Keratinocyte (primary cell): ENCODE measurements around the gene RBBP8. TPM values are rescaled to one million over a fixed set of nuclear protein-coding genes. Genes with fewer than 3 reads are reported as not detected.

Experiments
- DNase-seq: peaks from one replicate; pipeline ENCODE4 v3.0.0-alpha.2; 2011; ENCODE audit warnings: low read depth, missing footprints, low spot score
- FAIRE-seq: peaks from 2 replicates; lab custom pipeline; 2011; peaks lifted over from hg19 to GRCh38; lab: Jason Lieb, UNC
- H2AFZ ChIP-seq: 2 replicates; pipeline ENCODE4 v1.6.0; 2012; ENCODE audit warnings: low read length, control low read depth, inconsistent platforms; ENCODE audit not compliant: control insufficient read depth
- H3K27ac ChIP-seq: 2 replicates; pipeline ENCODE4 v1.5.1; 2011; ENCODE audit warnings: low read length; ENCODE audit not compliant: control insufficient read depth, insufficient read depth
- H3K27me3 ChIP-seq: 3 replicates; pipeline ENCODE4 v1.6.0; 2011; ENCODE audit warnings: low read length; ENCODE audit not compliant: control insufficient read depth, insufficient read depth; ENCODE audit errors: extremely low read depth
- H3K36me3 ChIP-seq, 2 experiments: 2 replicates in 1 of 2; 3 replicates in 1 of 2; pipeline ENCODE4 v1.5.1; 2011; ENCODE audit warnings: low read length in 2 of 2, mild to moderate bottlenecking in 1 of 2; ENCODE audit not compliant: control insufficient read depth in 2 of 2, insufficient read depth in 2 of 2; ENCODE audit errors: extremely low read depth in 1 of 2
- H3K4me1 ChIP-seq: 3 replicates; pipeline ENCODE4 v1.5.1; 2011; ENCODE audit warnings: low read length; ENCODE audit not compliant: control insufficient read depth, insufficient read depth; ENCODE audit errors: extremely low read depth
- H3K4me2 ChIP-seq: 3 replicates; pipeline ENCODE4 v1.6.0; 2011; ENCODE audit warnings: low read depth, low read length; ENCODE audit not compliant: control insufficient read depth, insufficient read depth; ENCODE audit errors: extremely low read depth
- H3K4me3 ChIP-seq, 3 experiments: fragments of 200-600 bp in 1 of 3; sonication (generic) in 1 of 3; 2 replicates in 2 of 3; 3 replicates in 1 of 3; pipeline ENCODE4 v1.5.1; 2011 to 2016; ENCODE audit warnings: low read length in 3 of 3, mild to moderate bottlenecking in 3 of 3, control low read depth in 2 of 3, inconsistent platforms in 1 of 3, low read depth in 1 of 3, mixed read lengths in 1 of 3, mixed run types in 1 of 3, moderate library complexity in 1 of 3; ENCODE audit not compliant: control insufficient read depth in 2 of 3, insufficient read depth in 2 of 3; ENCODE audit errors: extremely low read depth in 1 of 3
- H3K79me2 ChIP-seq: 2 replicates; pipeline ENCODE4 v1.6.0; 2012; ENCODE audit warnings: low read length; ENCODE audit not compliant: control insufficient read depth, insufficient read depth
- H3K9ac ChIP-seq: 3 replicates; pipeline ENCODE4 v1.6.0; 2011; ENCODE audit warnings: low read length; ENCODE audit not compliant: control insufficient read depth, insufficient read depth; ENCODE audit errors: extremely low read depth
- H3K9me1 ChIP-seq: 3 replicates; pipeline ENCODE4 v1.6.0; 2011; ENCODE audit warnings: low read length; ENCODE audit not compliant: control insufficient read depth, insufficient read depth; ENCODE audit errors: extremely low read depth
- H3K9me3 ChIP-seq: 2 replicates; pipeline ENCODE4 v1.5.1; 2012; ENCODE audit warnings: low read depth, low read length; ENCODE audit not compliant: control insufficient read depth
- H4K20me1 ChIP-seq: 3 replicates; pipeline ENCODE4 v1.6.0; 2011; ENCODE audit warnings: low read length; ENCODE audit not compliant: control insufficient read depth, insufficient read depth; ENCODE audit errors: extremely low read depth
- CTCF ChIP-seq, 3 experiments: IDR thresholded peaks in 1 of 3; conservative IDR thresholded peaks in 1 of 3; optimal IDR thresholded peaks in 1 of 3; 2 replicates in 2 of 3; 3 replicates in 1 of 3; pipeline versions ENCODE3 to v1.5.1; 2011; ENCODE audit warnings: low read length in 3 of 3, mild to moderate bottlenecking in 3 of 3, moderate library complexity in 2 of 3, control low read depth in 1 of 3, inconsistent platforms in 1 of 3; ENCODE audit not compliant: insufficient read depth in 2 of 3; ENCODE audit errors: extremely low read depth in 1 of 3
- EZH2 ChIP-seq: IDR thresholded peaks from one replicate; pipeline ENCODE4 v1.6.1; 2012; ENCODE audit warnings: inconsistent platforms, mild to moderate bottlenecking, low read length, moderate library complexity
- dilution Hi-C: fragments of 300-500 bp; cut with MboI; formaldehyde crosslinking; loops from one replicate; pipeline ENCODE4 v1.7.0; 2020; ENCODE audit warnings: low sequenced_read_pairs; ENCODE audit not compliant: extremely low pct_ligation_motif_present
- polyA plus RNA-seq, 5 experiments: library from polyadenylated mRNA; depleted of rRNA in 3 of 5; stranded (reverse) in 3 of 5; stranded (forward) in 1 of 5; unstranded in 1 of 5; fragments of >200 nt; gene quantifications; 1 replicate in 1 of 5; 2 replicates in 3 of 5; 3 replicates in 1 of 5; pipeline versions ENCODE4 v1.2.1 to v1.2.3, GENCODE V29; 2011 to 2012; ENCODE audit warnings: missing spikeins in 2 of 5, low read depth in 1 of 5, low replicate concordance in 1 of 5

RBBP8 gene
- polyA plus RNA-seq, 1 donor (not counting 4 experiments of a cell fraction or from before 2014, with no cell fraction given) = 169 TPM

- Histone ChIP-seq H3K4me3 (no peak overlapping the region), H3K27ac (no peak overlapping the region), H3K36me3 (peaks cover 21 to 27% of the 10 kb centered on the region in 2 experiments), H3K4me1 (no peaks in the 10 kb centered on the region), H2AFZ (no peak overlapping the region), H3K79me2 (no peaks in the 10 kb centered on the region), H4K20me1 (no peaks in the 10 kb centered on the region), H3K4me2 (no peak overlapping the region), H3K9me3 (no peaks in the 10 kb centered on the region), H3K9me1 (no peaks in the 10 kb centered on the region), H3K9ac (no peak overlapping the region), H3K27me3 (no peaks in the 10 kb centered on the region)
- dilution Hi-C loops = no loop called here
- FAIRE-seq (no peak), DNase-seq (no peak)
- TF ChIP-seq EZH2 = no peak
- no peak for TF ChIP-seq CTCF (optimal IDR thresholded peaks at IDR 0.05 in 1 of 3, IDR thresholded peaks at IDR 0.05 in 1 of 3, conservative IDR thresholded peaks at IDR 0.05 in 1 of 3; ENCODE audit: extremely low read depth in 1 of 3, insufficient read depth in 2 of 3, low read length in 3 of 3)
These were observed 65.2 kb downstream of the RBBP8 start for GRCh38 chr18:22998344-22998743.

GRCh38 chr18:22999212-22999611, 66.1 kb downstream of the RBBP8 start:
- H3K4me3 ChIP-seq = no peak overlapping the region
- no peaks in the 10 kb centered on the region for H3K27me3 ChIP-seq
- H3K4me1 ChIP-seq = no peaks in the 10 kb centered on the region
- no peaks in the 10 kb centered on the region for H3K9me1 ChIP-seq
- no peak overlapping the region for H2AFZ ChIP-seq
- no peak overlapping the region for H3K4me2 ChIP-seq
- H3K9ac ChIP-seq = no peak overlapping the region
- DNase-seq (no peak), FAIRE-seq (no peak)
- H3K36me3 ChIP-seq = peaks cover 20 to 25% of the 10 kb centered on the region in 2 experiments
- no peaks in the 10 kb centered on the region for H3K9me3 ChIP-seq
- dilution Hi-C loops = no loop called here
- H4K20me1 ChIP-seq = no peaks in the 10 kb centered on the region
- H3K79me2 ChIP-seq = no peaks in the 10 kb centered on the region
- TF ChIP-seq EZH2 (no peak), CTCF (optimal IDR thresholded peaks at IDR 0.05 in 1 of 3, IDR thresholded peaks at IDR 0.05 in 1 of 3, conservative IDR thresholded peaks at IDR 0.05 in 1 of 3; ENCODE audit: extremely low read depth in 1 of 3, insufficient read depth in 2 of 3, low read length in 3 of 3) (no peak)
- no peak overlapping the region for H3K27ac ChIP-seq
